H1 (cell line): ENCODE data around the gene ABCG5. TPM values are rescaled to one million over a fixed set of nuclear protein-coding genes. Genes with fewer than 3 reads are reported as not detected.

Source experiments
- CTCF ChIA-PET: fragments of 300-600 bp; sonication (Branson Sonifier 250); formaldehyde crosslinking; loops from one replicate; lab custom pipeline; 2021; ENCODE audit not compliant: partially characterized antibody; lab: Charles Lee
- POLR2A ChIA-PET: fragments of 300-600 bp; sonication (Branson Sonifier 250); formaldehyde crosslinking; loops from one replicate; lab custom pipeline; 2021; ENCODE audit warnings: inconsistent platforms; ENCODE audit not compliant: partially characterized antibody; lab: Charles Lee
- DNase-seq, 2 experiments: peaks; one replicate each; pipeline versions ENCODE4 v3.0.0 to v3.0.0-alpha.2; 2010 to 2022; ENCODE audit warnings: low spot score in 2 of 2, low read depth in 1 of 2, mixed read lengths in 1 of 2
- FAIRE-seq: peaks from 2 replicates; lab custom pipeline; 2011; peaks lifted over from hg19 to GRCh38; lab: Jason Lieb, UNC
- H2AFZ ChIP-seq: 2 replicates; pipeline ENCODE4 v1.8.1; 2012; ENCODE audit warnings: low read length, inconsistent platforms
- H2AK5ac ChIP-seq: 2 replicates; pipeline ENCODE4 v1.6.1; 2013; ENCODE audit warnings: low read depth, low read length
- H2BK120ac ChIP-seq: replicated peaks from 2 replicates; pipeline ENCODE3; 2013; ENCODE audit warnings: low read depth, low read length, inconsistent platforms
- H2BK12ac ChIP-seq: 2 replicates; pipeline ENCODE4 v1.6.1; 2013; ENCODE audit warnings: low read depth, low read length
- H2BK15ac ChIP-seq: 2 replicates; pipeline ENCODE4 v1.6.1; 2013; ENCODE audit warnings: low read length
- H2BK20ac ChIP-seq: 2 replicates; pipeline ENCODE4 v1.6.1; 2013; ENCODE audit warnings: low read length
- H2BK5ac ChIP-seq: 2 replicates; pipeline ENCODE4 v1.6.1; 2013; ENCODE audit warnings: low read depth, low read length
- H3K14ac ChIP-seq: 2 replicates; pipeline ENCODE4 v1.6.1; 2013; ENCODE audit warnings: inconsistent platforms; ENCODE audit not compliant: insufficient read length
- H3K18ac ChIP-seq: 2 replicates; pipeline ENCODE4 v1.6.1; 2013; ENCODE audit warnings: low read length; ENCODE audit errors: extremely low read depth
- H3K23ac ChIP-seq: 2 replicates; pipeline ENCODE4 v1.6.1; 2013; ENCODE audit warnings: inconsistent platforms; ENCODE audit not compliant: insufficient read length
- H3K23me2 ChIP-seq: 2 replicates; pipeline ENCODE4 v1.6.1; 2013; ENCODE audit warnings: low read depth, low read length
- H3K27ac ChIP-seq: 2 replicates; pipeline ENCODE4 v1.6.1; 2011; ENCODE audit warnings: low read depth, low read length, inconsistent platforms
- H3K27me3 ChIP-seq, 4 experiments: replicated peaks in 1 of 4; 1 replicate in 1 of 4; 2 replicates in 3 of 4; pipeline versions ENCODE4 v1.6.1 to v1.8.1; 2011 to 2013; ENCODE audit warnings: low read length in 3 of 4, mild to moderate bottlenecking in 3 of 4, inconsistent platforms in 2 of 4, mixed read lengths in 2 of 4, moderate library complexity in 1 of 4; ENCODE audit not compliant: control insufficient read depth in 3 of 4, insufficient read depth in 3 of 4; ENCODE audit errors: extremely low read depth in 1 of 4
- H3K36me3 ChIP-seq, 4 experiments: 2 replicates each; pipeline versions ENCODE4 v1.6.1 to v1.8.1; 2011 to 2013; ENCODE audit warnings: mild to moderate bottlenecking in 4 of 4, low read length in 3 of 4, moderate library complexity in 2 of 4, control low read depth in 1 of 4, inconsistent platforms in 1 of 4; ENCODE audit not compliant: insufficient read depth in 4 of 4, control insufficient read depth in 2 of 4
- H3K4ac ChIP-seq: replicated peaks from 2 replicates; pipeline ENCODE3; 2013; ENCODE audit warnings: low read length, low read depth, mixed read lengths, inconsistent platforms; ENCODE audit not compliant: insufficient read length
- H3K4me1 ChIP-seq, 4 experiments: replicated peaks in 1 of 4; 1 replicate in 1 of 4; 2 replicates in 3 of 4; pipeline versions ENCODE4 v1.6.1 to v1.8.1; 2011 to 2013; ENCODE audit warnings: low read length in 3 of 4, inconsistent platforms in 2 of 4, mixed read lengths in 1 of 4; ENCODE audit not compliant: insufficient read depth in 4 of 4, control insufficient read depth in 3 of 4
- H3K4me2 ChIP-seq, 2 experiments: 2 replicates each; pipeline versions ENCODE4 v1.6.1 to v1.8.1; 2011 to 2013; ENCODE audit warnings: low read depth in 2 of 2, low read length in 2 of 2, control low read depth in 1 of 2, inconsistent platforms in 1 of 2, mild to moderate bottlenecking in 1 of 2; ENCODE audit not compliant: insufficient read depth in 1 of 2
- H3K4me3 ChIP-seq, 4 experiments: fragments of 200-600, 300-600 bp in 1 of 4; sonication (generic), shearing (Covaris generic), sonication (Bioruptor Twin) in 1 of 4; 2 replicates each; pipeline versions ENCODE4 v1.5.1 to v1.8.1; 2011 to 2016; ENCODE audit warnings: low read length in 4 of 4, low read depth in 3 of 4, control low read depth in 2 of 4, inconsistent platforms in 2 of 4, mild to moderate bottlenecking in 2 of 4, mixed read lengths in 1 of 4, moderate library complexity in 1 of 4; ENCODE audit not compliant: insufficient read depth in 2 of 4; ENCODE audit errors: extremely low read depth in 1 of 4
- H3K56ac ChIP-seq: replicated peaks from 2 replicates; pipeline ENCODE3; 2013; ENCODE audit warnings: low read depth, mild to moderate bottlenecking, mixed read lengths, low read length, inconsistent platforms; ENCODE audit not compliant: insufficient read length
- H3K79me1 ChIP-seq: 2 replicates; pipeline ENCODE4 v1.6.1; 2013; ENCODE audit warnings: low read depth, low read length, control low read depth
- H3K79me2 ChIP-seq, 2 experiments: 2 replicates each; pipeline versions ENCODE4 v1.6.1 to v1.8.1; 2012 to 2013; ENCODE audit warnings: low read length in 2 of 2, mild to moderate bottlenecking in 2 of 2, inconsistent platforms in 1 of 2; ENCODE audit not compliant: insufficient read depth in 2 of 2, control insufficient read depth in 1 of 2
- H3K9ac ChIP-seq, 4 experiments: replicated peaks in 1 of 4; 1 replicate in 1 of 4; 2 replicates in 3 of 4; pipeline versions ENCODE4 v1.6.1 to v1.8.1; 2011 to 2013; ENCODE audit warnings: low read depth in 3 of 4, low read length in 3 of 4, control low read depth in 2 of 4, mild to moderate bottlenecking in 2 of 4, moderate library complexity in 2 of 4, inconsistent platforms in 1 of 4; ENCODE audit errors: extremely low read depth in 1 of 4
- H3K9me3 ChIP-seq, 2 experiments: 2 replicates each; pipeline versions ENCODE4 v1.6.1 to v1.8.1; 2012 to 2013; ENCODE audit warnings: mild to moderate bottlenecking in 2 of 2, moderate library complexity in 2 of 2, control low read depth in 1 of 2, inconsistent platforms in 1 of 2, low read depth in 1 of 2, low read length in 1 of 2, mixed read lengths in 1 of 2; ENCODE audit not compliant: insufficient read depth in 2 of 2
- H4K20me1 ChIP-seq, 2 experiments: replicated peaks in 1 of 2; 2 replicates each; pipeline versions ENCODE3 to v1.8.1; 2011 to 2013; ENCODE audit warnings: inconsistent platforms in 2 of 2, low read length in 2 of 2, mild to moderate bottlenecking in 1 of 2; ENCODE audit not compliant: insufficient read depth in 2 of 2, control insufficient read depth in 1 of 2
- H4K5ac ChIP-seq: 2 replicates; pipeline ENCODE4 v1.6.1; 2013; ENCODE audit warnings: low read length, low read depth, mixed read lengths, inconsistent platforms; ENCODE audit not compliant: insufficient read length
- H4K8ac ChIP-seq: 2 replicates; pipeline ENCODE4 v1.8.0; 2013; ENCODE audit warnings: mild to moderate bottlenecking, moderate library complexity, low read length, inconsistent platforms; ENCODE audit not compliant: insufficient read depth; ENCODE audit errors: extremely low read depth
- H4K91ac ChIP-seq: replicated peaks from 2 replicates; pipeline ENCODE3; 2013; ENCODE audit warnings: low read length, mixed read lengths, inconsistent platforms; ENCODE audit not compliant: insufficient read length
- CTCF ChIP-seq, 3 experiments: IDR thresholded peaks; 1 replicate in 2 of 3; 2 replicates in 1 of 3; pipeline versions ENCODE4 v1.5.1 to v1.6.1; 2011; ENCODE audit warnings: low read length in 3 of 3, mild to moderate bottlenecking in 3 of 3, inconsistent platforms in 2 of 3, low read depth in 1 of 3, moderate library complexity in 1 of 3; ENCODE audit not compliant: insufficient read depth in 1 of 3; ENCODE audit errors: control extremely low read depth in 1 of 3
- MAFK ChIP-seq: IDR thresholded peaks from 2 replicates; pipeline ENCODE4 v1.6.1; 2012; ENCODE audit warnings: low read depth, mild to moderate bottlenecking, improper control_type of control experiment, low read length
- RAD21 ChIP-seq, 2 experiments: IDR thresholded peaks in 1 of 2; conservative IDR thresholded peaks in 1 of 2; 2 replicates each; pipeline ENCODE4 v1.6.1; 2011; ENCODE audit warnings: low read depth in 2 of 2, low read length in 2 of 2, improper control_type of control experiment in 1 of 2, inconsistent platforms in 1 of 2, mild to moderate bottlenecking in 1 of 2, moderate library complexity in 1 of 2
- WGBS, 2 experiments: shearing (Covaris generic) in 1 of 2; methylation state at CpG; one replicate each; pipeline versions ENCODE4 v1.1.6 to v1.1.7; 2013 to 2015; ENCODE audit warnings: low lambda C conversion rate in 2 of 2, mixed read lengths in 2 of 2, inconsistent platforms in 1 of 2, low coverage in 1 of 2, missing lambda C conversion rate in 1 of 2; ENCODE audit not compliant: insufficient replicate concordance in 2 of 2, insufficient coverage in 1 of 2, insufficient read length in 1 of 2; ENCODE audit errors: extremely low coverage in 1 of 2, missing lambda C conversion rate in 1 of 2; 5-methylcytosine and 5-hydroxymethylcytosine counted together
- polyA plus RNA-seq, 7 experiments: library from polyadenylated mRNA; depleted of rRNA in 3 of 7; stranded (reverse) in 5 of 7; unstranded in 2 of 7; fragments of >200 nt in 5 of 7; fragments of 200-250 nt in 2 of 7; gene quantifications; 1 replicate in 5 of 7; 2 replicates in 1 of 7; 4 replicates in 1 of 7; pipeline versions ENCODE4 v1.2.1 to v1.2.3, GENCODE V29; 2011 to 2013; ENCODE audit warnings: missing spikeins in 2 of 7, mixed read lengths in 2 of 7
- total RNA-seq: library from RNA; stranded (reverse); fragmentation: NEBNext Ultra II Directional; extraction: Animal tissue kit (Norgen Biotek cat#: 25700); gene quantifications from 2 replicates; pipeline ENCODE4 v1.2.1, GENCODE V29; 2021

Gene ABCG5
- total and polyA plus RNA-seq, 2 of the 8 experiments (the other 6 are each of a cell fraction or from before 2014, with no cell fraction given): not detected

- H3K4me3 ChIP-seq: no peak overlapping the region
- no peak overlapping the region for H3K4ac ChIP-seq
- no peak overlapping the region for H2BK15ac ChIP-seq
- H3K9me3 ChIP-seq: no peaks in the 10 kb centered on the region
- TF ChIP-seq MAFK: no peak
- TF ChIP-seq CTCF (IDR thresholded peaks at IDR 0.05; ENCODE audit: control extremely low read depth in 1 of 3, insufficient read depth in 1 of 3, low read depth in 1 of 3, low read length in 3 of 3): peak in 1 of 3 experiments; percentile 45; a peak in 2 of 4 replicates
- TF ChIP-seq RAD21 (IDR thresholded peaks at IDR 0.05 in 1 of 2, conservative IDR thresholded peaks at IDR 0.05 in 1 of 2; ENCODE audit: low read depth in 2 of 2, low read length in 2 of 2): peak; percentile 25 to 29; a peak in 3 of 4 replicates
- H4K8ac ChIP-seq: no peak overlapping the region
- H2BK20ac ChIP-seq: no peak overlapping the region
- DNase-seq (no peak), FAIRE-seq (peak; percentile 63)
- no peak overlapping the region for H2BK5ac ChIP-seq
- no peak overlapping the region for H3K23ac ChIP-seq
- no peak overlapping the region for H2BK12ac ChIP-seq
- no peak overlapping the region for H3K56ac ChIP-seq
- H3K36me3 ChIP-seq: no peaks in the 10 kb centered on the region
- 62% methylated on average over 4 of the region's 4 CpGs; no CpG with 5 or more reads in 1 of the 2 experiments for WGBS, 2 experiments
- H3K23me2 ChIP-seq: no peaks in the 10 kb centered on the region
- H3K27me3 ChIP-seq: no peaks in the 10 kb centered on the region
- no peak overlapping the region for H4K91ac ChIP-seq
- no peak overlapping the region for H3K9ac ChIP-seq
- H4K20me1 ChIP-seq: no peaks in the 10 kb centered on the region
- no peak overlapping the region for H2AK5ac ChIP-seq
- H3K14ac ChIP-seq: no peak overlapping the region
- no peak overlapping the region for H2AFZ ChIP-seq
- H4K5ac ChIP-seq: no peak overlapping the region
- no peak overlapping the region for H3K27ac ChIP-seq
- H3K18ac ChIP-seq: no peak overlapping the region
- H3K4me2 ChIP-seq: no peak overlapping the region
- no peaks in the 10 kb centered on the region for H3K79me2 ChIP-seq
- H2BK120ac ChIP-seq: no peak overlapping the region
- POLR2A ChIA-PET: no interaction called here
- H3K4me1 ChIP-seq: no peaks in the 10 kb centered on the region
- no peaks in the 10 kb centered on the region for H3K79me1 ChIP-seq
- CTCF ChIA-PET: interaction anchor here (0.8 to 3.2 kb wide), 28 partner anchors 8 to 985 kb away, joined by 3 to 16 read pairs (median 3); no protein-coding TSS in a partner anchor
These were observed 40.3 kb downstream of the ABCG5 start for GRCh38 chr2:43798300-43798699.
